CD4-positive, alpha-beta T cell treated with Interleukin-15 for 4 hours (primary cell): ENCODE measurements around the gene VTI1A.
"Not testable (repeated sequence)": the region's sequence is repeated elsewhere in the genome, so short reads cannot be mapped to it uniquely, and the experiment has no call there.

Experiments
- DNase-seq: peaks from one replicate; pipeline ENCODE4 v3.0.0-alpha.2; 2020; ENCODE audit warnings: low spot score

VTI1A gene

DNA sequence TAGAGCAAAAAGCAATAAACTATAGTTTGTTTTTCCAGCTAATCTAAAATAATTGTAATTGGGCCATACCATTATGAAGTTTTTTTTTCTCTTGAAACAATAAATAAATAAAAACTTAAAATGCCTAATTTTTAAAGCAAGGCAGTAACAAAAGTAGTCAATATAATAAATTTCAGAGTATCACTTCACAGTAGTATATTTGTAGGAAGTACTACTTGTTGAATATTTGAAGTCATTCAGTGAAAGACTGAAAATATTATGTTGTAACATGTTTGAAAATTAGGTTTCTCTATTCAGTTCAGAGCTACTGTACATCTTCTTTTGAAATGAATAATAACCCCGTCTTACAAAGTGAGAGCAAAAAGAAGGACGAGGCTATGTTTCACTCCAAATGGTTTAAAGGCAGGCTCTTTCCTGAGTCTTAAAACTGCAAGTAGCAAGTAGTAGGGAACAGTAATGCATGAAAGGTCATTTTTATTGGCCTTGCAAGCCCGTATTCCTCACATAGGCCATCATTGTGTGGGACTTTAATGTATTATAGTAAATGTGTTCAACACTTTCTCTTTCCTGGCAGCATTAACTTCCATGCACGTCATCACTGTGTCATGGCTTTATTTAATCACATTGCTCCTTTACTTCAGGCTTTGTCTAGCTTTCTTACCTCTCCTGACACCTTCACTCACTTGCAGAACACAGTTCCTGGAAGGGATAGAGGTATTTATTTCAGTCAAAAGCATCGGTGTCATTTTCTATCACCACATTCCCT, 141.4 kb downstream of the VTI1A start:
- DNase-seq = no peak

DNA sequence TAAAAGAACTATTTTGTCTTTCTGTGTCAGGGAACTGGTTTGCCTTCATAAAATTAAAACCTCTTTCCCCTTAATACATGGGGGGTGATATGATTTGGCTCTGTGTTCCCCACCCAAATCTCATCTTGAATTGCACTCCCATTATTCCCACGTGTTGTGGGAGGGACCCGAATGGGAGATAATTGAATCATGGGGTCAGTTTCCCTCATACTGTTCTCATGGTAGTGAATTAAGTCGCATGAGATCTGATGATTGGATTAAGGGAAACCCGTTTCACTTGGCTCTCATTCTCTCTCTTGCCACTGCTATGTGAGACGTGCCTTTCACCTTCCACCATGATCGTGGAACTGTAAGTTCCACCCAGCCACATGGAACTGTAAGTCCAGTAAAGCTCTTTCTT, 142.1 kb downstream of the VTI1A start:
- no peak for DNase-seq

- DNase-seq = not testable (repeated sequence)
Measured at GRCh38 chr10:112590786-112591185, 143.8 kb downstream of the VTI1A start.

GRCh38 chr10:112593023-112593422, 146.0 kb downstream of the VTI1A start:
- no peak for DNase-seq

DNA sequence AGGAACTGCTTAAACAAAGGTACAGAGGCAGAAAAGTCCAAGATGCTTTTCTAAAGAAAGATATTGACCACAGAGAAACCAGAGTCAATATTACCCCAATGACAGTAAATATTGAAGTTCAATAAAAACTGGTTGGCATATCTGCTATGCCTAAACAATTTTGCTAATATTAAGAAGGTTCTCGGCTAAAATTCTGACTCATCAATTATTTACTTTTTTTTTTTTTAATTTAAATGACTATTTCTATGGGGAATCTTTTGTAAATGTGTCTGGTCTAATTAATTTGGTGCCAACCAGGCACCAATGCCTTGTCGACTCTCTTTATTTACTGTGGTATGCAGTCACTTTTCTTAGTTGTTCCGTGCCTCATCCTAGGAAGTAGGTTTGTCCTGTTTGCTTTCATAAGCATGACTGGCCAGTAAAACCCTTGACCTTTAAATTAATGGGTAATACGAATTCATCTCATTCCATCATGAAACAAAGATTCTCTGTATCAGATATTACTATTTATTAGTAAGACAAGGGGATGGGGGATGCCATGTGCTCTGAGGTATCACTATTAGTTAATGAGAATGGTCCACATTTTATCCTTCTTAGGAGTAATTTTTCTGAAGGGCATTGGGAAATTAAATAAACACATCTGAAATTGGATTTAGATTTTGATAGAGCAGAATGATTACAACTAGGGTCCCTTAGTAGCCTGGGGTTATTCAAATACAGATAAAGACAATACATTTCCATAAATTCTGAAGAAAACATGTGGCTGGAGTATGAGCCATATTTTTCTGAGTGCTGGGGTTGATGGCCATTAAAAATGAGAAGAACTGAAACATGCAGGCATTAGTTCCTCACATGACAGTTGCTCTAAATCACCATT, 154.4 kb downstream of the VTI1A start:
- no peak for DNase-seq

DNA sequence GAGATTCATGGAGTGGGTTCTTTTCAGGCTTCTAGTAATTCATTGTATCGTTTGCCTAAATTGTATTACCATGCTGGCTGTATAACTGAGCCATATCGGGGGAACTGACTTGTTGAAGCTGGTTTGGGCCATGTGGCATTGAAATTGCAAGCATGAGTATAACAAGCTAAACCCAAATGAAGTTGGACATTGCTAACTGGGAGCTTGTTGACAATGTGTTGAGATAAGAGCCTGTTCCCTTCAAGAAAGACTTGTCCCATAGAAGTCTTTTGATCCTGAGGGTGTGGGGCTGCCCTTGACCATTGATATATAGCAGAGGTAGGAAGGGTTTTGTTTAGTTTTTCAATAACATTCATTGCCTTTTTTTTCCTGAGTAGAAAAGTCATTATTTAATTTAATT, 156.0 kb downstream of the VTI1A start:
- DNase-seq = no peak

DNA sequence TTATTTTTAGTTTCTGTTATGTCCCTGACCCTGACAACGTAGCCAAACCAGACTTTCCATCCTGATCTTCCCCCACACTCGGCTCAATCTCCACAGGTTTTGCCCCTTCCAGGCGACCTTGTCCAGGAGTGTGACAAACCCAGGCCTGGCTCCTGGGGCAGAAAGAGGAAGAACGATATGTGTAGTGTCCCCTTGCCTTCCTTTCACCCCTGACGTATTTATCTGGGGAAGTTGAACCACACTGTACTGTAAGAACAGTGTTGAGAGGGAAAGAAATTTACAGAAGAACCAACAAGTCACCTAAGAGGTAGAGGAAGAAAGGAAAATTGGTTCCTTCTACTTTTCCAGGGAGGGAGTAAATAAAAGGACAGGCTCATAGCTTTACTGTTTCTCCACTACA, 158.0 kb downstream of the VTI1A start:
- no peak for DNase-seq

- DNase-seq = no peak
Measured at GRCh38 chr10:112607506-112607905, 160.5 kb downstream of the VTI1A start.

- DNase-seq = no peak
Measured at GRCh38 chr10:112613620-112614019, 166.6 kb downstream of the VTI1A start.

DNA sequence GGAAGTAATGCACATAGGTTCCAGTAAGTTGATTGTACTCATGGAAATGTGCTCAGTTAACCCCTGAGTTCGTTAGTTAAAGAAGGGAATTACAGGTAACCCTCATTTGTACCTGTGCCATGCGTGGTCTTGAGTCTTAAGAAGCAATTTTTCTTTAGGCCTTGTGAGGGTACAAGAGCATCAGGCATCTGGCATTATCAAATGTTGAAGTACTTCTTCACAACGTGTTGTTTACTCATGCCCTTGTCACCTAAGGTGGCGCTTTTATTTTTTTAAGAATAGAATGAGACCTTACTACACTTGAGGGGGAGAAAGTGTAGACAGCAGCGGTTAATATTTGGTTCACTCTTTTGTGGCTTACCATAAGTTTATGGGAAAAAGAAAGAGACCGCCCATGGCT, 167.1 kb downstream of the VTI1A start:
- no peak for DNase-seq

DNA sequence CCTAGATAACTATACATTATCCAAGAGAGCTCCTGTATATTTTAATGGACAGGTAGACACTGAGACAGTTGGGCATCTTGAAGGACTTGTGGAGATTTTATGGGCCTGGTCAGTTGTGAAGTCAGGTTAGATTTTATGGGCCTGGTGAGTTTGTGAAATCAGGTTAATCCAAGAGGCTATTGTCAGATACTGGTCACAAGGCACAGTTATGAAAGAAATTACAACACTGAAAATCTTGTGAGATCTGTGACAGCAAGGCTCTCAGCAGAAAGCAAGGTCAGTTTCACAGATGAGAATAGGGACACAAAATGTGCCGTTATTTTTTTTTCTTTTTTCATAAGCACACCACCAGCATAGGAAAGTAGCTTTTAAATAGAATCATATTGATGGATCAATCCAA, 167.6 kb downstream of the VTI1A start:
- no peak for DNase-seq

DNA sequence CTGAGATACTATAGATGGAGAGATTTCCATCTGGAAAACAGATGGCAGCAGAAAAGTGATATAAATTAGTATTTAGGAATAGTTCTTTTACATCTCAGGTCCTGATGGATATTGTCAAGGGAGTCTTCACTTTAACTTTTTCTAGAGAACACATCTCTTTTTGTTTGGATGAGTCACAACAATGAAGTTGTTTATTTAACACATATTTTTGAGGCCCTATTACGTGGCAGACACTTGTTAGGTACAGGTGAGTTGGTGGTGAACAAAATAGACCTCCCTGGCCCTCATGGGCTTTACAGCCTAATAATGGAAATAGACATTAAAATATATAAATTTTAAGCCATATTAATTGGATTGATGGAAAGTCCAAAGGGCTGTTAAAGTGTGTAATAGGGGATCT, 168.3 kb downstream of the VTI1A start:
- no peak for DNase-seq

DNA sequence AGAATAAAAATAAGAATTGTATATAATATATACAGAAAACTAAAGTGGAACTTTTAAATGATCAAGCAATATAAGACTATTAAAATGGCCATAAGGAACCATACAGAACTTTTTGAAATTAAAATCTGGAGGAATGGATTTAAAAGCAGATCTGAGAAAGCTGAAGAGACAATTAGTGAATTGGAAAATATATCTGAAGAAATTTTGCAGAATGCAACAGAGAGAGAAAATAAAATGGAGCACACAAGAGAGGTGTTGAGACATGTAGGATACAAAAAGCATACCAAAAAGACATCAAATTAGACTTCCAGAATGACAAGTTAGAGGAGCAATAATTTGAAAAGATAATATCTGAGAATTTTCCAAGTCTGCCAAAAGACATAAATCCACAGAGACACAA, 169.6 kb downstream of the VTI1A start:
- DNase-seq = no peak

DNA sequence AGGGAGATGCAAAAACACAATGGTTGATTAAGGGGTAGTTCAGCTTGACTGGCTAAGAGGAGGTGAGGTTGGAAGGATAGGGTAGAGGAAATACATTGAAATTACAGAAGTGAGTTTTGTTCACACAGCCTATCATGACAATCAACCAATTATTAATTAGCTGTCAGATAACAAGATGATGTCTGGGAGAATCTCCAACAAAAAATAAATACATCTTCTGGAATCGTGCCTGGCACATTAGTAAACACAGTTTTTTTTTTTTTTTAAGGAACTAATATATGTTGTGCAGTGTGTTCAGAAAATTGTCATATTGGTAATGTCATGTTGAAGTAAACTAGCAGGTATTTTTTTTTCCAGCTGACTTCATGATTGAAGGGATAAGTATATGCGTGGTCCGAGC, 171.8 kb downstream of the VTI1A start:
- DNase-seq = no peak

DNA sequence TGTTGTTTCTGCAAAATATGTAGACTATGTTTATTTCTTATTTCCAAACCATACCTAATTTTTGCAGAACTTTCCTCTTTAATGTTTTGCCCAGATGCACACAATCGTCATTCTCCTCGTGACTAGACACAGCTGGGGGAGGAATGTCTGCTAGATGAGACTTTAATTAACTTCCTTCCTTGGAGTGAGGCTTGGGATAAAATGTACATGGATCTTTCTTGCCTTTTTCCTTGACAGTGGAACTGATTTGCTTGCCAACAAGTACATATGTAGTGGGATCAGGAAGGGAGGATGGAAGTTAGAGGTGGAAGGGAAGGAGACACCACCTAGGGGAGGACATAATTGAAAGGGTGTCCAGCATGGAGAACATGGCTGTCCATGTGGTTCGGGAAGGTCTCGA, 172.5 kb downstream of the VTI1A start:
- DNase-seq = no peak

DNA sequence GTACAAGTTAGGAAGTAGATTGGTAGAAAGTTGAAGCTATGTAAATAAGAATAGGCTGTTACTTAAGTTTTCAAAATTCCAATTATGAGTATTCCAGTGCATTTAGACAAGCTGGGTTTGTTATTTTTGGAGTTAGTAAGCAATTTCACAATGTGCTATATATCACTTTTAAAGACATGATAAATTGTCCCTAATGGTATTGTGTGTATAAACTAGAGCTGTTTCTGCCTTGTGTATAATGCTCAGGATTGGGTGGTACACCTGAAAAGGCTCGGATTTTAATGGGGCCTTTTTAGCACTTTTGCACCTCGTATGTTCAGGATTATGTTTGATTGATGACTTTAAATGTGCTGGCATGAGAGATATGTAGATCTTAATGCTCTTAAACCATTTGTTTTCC, 175.8 kb downstream of the VTI1A start:
- no peak for DNase-seq

- DNase-seq = no peak
Measured at GRCh38 chr10:112624546-112625048, 177.6 kb downstream of the VTI1A start.

DNA sequence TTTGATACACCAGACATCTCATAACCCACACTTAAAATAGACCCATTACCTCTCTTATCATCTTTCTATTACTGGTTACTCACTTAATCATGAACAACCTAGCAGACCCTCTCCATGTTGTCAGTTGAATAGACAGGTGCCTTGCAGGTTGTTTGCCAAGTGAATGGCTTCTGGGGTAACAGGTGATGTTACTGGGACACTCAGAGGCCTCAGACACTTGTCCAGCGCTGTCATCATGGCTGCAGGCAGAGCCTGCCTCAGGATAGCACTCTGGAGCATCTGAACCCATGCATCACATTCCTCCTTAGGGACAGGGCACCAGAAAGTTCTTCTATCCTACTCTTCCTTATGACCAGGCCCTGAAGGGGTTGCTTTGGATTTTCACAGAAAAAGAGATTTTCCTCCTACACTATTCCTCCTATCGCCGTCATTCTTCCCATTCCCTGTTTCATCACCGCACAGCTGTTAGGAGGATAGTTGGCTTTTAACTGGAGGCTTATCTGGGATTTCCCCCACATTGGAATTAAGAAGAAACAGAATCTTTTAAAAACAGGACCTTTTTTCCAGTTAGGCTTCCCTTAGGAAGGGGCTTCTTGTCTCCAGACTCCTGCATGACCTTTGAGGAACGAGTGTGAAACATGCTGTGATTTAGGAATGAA, 182.1 kb downstream of the VTI1A start:
- DNase-seq = no peak

- no peak for DNase-seq
Measured at GRCh38 chr10:112631501-112632400, 184.7 kb downstream of the VTI1A start.

DNA sequence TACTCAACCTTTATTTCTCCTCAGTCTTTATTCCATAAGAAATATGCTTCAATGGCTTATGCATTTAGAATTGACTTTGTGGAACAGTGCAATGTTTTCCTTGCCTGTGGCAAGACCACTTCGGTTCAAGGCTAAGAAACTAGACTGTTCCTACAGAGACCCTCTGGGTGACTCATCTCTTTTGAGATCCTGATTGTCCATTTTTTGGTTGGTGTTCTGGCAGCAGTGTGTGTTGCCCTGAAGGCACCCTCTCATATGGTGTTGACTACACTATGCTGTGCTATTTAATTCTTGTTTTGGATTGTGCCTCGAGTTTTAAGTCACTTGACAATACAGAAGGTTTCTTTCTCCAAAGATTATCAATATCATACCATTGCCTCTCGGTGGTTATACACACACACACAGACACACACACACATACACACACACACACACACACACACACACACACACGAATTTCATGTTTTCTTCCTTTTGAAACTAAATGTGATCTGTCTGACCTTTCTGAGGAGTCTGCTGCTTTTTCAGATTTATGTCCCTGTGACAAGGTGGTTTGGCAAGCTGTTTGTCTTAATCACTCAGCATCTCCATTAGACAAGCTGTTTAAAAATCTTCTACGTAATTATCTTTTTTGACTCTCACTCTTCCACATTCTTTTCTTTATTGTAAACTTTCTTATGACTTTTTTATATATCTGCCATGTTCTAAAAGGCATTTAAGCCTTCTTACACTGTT, 187.2 kb downstream of the VTI1A start:
- DNase-seq = no peak

GRCh38 chr10:112637901-112638300, 190.9 kb downstream of the VTI1A start:
- no peak for DNase-seq
